Measurements from ENCODE around the gene B4GALNT1. TPM values are rescaled to one million over a fixed set of nuclear protein-coding genes. Genes with fewer than 3 reads are reported as not detected.

Gene B4GALNT1
- total and polyA plus RNA-seq, 9 of the 15 experiments (the other 6 are each of a cell fraction or from before 2014, with no cell fraction given), result 1.0 to 32.2 (median 9.8) TPM

GRCh38 chr12:57583008-57583831 is 49.8 kb downstream of the B4GALNT1 start (continued):
- TF ChIP-seq ZBTB33 (CRISPR knock-in tag; IDR thresholded peaks at IDR 0.05) (0 out of 2 replicates have a peak, but pooled peaks have one; percentile 32), MAFK (IDR thresholded peaks at IDR 0.05; ENCODE audit: low read length) (0 out of 2 replicates have a peak, but pooled peaks have one; percentile 17), KLF16 (IDR thresholded peaks at IDR 0.05) (peak; percentile 68), RAD51 (IDR thresholded peaks at IDR 0.05; ENCODE audit: borderline replicate concordance, low read depth) (no peak; the same call in 1 of the 2 replicates), JUND (IDR thresholded peaks at IDR 0.05; ENCODE audit: borderline replicate concordance, low read depth, low read length) (peak; percentile 34; the same call in 1 of the 2 replicates), JUND (tag; IDR thresholded peaks at IDR 0.05; ENCODE audit: borderline replicate concordance, low read depth, low read length) (no peak), MLLT1 (IDR thresholded peaks at IDR 0.05) (peak in 1 of 2 experiments; percentile 35; a peak in 1 of 4 replicates), ZNF384 (IDR thresholded peaks at IDR 0.05; ENCODE audit: low read depth, low read length) (0 out of 2 replicates have a peak, but pooled peaks have one; percentile 7), CC2D1A (IDR thresholded peaks at IDR 0.05) (peak; percentile 87), NR2C1 (IDR thresholded peaks at IDR 0.05) (no peak), NR2C1 (tag; IDR thresholded peaks at IDR 0.05) (no peak), GATAD2B (IDR thresholded peaks at IDR 0.05; ENCODE audit: borderline replicate concordance) (no peak; the same call in 1 of the 2 replicates), KDM1A (IDR thresholded peaks at IDR 0.05) (peak; percentile 43 to 50; a peak in 2 of 4 replicates), NCOR1 (IDR thresholded peaks at IDR 0.05) (peak; percentile 35; the same call in 1 of the 2 replicates), HMGXB4 (CRISPR knock-in tag; IDR thresholded peaks at IDR 0.05) (peak; percentile 51; the same call in 1 of the 2 replicates), NR4A1 (CRISPR knock-in tag; IDR thresholded peaks at IDR 0.05) (0 out of 2 replicates have a peak, but pooled peaks have one; percentile 11), NR4A1 (tag; IDR thresholded peaks at IDR 0.05) (no peak), GATAD2A (IDR thresholded peaks at IDR 0.05) (0 out of 2 replicates have a peak, but pooled peaks have one; percentile 45), ZNF766 (CRISPR knock-in tag; conservative IDR thresholded peaks at IDR 0.05) (0 out of 2 replicates have a peak, but pooled peaks have one; percentile 40), TOE1 (IDR thresholded peaks at IDR 0.05; ENCODE audit: borderline replicate concordance) (peak; percentile 37; the same call in 1 of the 2 replicates), TOE1 (CRISPR knock-in tag; IDR thresholded peaks at IDR 0.05; ENCODE audit: borderline replicate concordance, low read depth) (no peak)
